HepG2 (cell line): Measurements from ENCODE around the gene SYNGR2. TPM values are rescaled to one million over a fixed set of nuclear protein-coding genes. Genes with fewer than 3 reads are reported as not detected.

Source experiments
- BCL3 ChIP-seq: sonication (generic); formaldehyde crosslinking; IDR thresholded peaks from 2 replicates; pipeline ENCODE4 v1.5.1; 2020; ENCODE audit warnings: mild to moderate bottlenecking, missing genetic modification reagents, moderate library complexity
- BRD4 ChIP-seq: sonication (generic); formaldehyde crosslinking; IDR thresholded peaks from 2 replicates; pipeline ENCODE4 v1.4.0; 2020; ENCODE audit warnings: missing genetic modification reagents
- CHD4 ChIP-seq: fragments of 200-600 bp; sonication (generic); IDR thresholded peaks from 2 replicates; pipeline ENCODE4 v1.7.0; 2017; ENCODE audit warnings: mild to moderate bottlenecking, low read length, borderline replicate concordance
- HIVEP1 ChIP-seq: sonication (generic); formaldehyde crosslinking; IDR thresholded peaks from 2 replicates; pipeline ENCODE4 v1.4.0; 2020; ENCODE audit warnings: mild to moderate bottlenecking, missing genetic modification reagents
- HOXA7 ChIP-seq: sonication (generic); formaldehyde crosslinking; IDR thresholded peaks from 2 replicates; pipeline ENCODE4 v1.8.1; 2022; ENCODE audit warnings: mild to moderate bottlenecking, missing genetic modification reagents, moderate library complexity
- KDM1A ChIP-seq: IDR thresholded peaks from 2 replicates; pipeline ENCODE4 v1.6.1; 2016; ENCODE audit warnings: missing compliant biosample characterization
- MXI1 ChIP-seq: IDR thresholded peaks from 3 replicates; pipeline ENCODE4 v1.6.1; 2012; ENCODE audit warnings: low read depth, low read length, inconsistent platforms, borderline replicate concordance
- NFATC3 ChIP-seq: sonication (generic); formaldehyde crosslinking; IDR thresholded peaks from 2 replicates; pipeline ENCODE4 v1.5.1; 2020; ENCODE audit warnings: mild to moderate bottlenecking, missing genetic modification reagents
- PRDM15 ChIP-seq: sonication (generic); formaldehyde crosslinking; IDR thresholded peaks from 2 replicates; pipeline ENCODE4 v1.4.0; 2020; ENCODE audit warnings: missing genetic modification reagents
- RBFOX2 ChIP-seq: fragments of 200-400 bp; formaldehyde crosslinking; IDR thresholded peaks from 2 replicates; pipeline ENCODE4 v1.6.1; 2017; ENCODE audit warnings: low read depth, mild to moderate bottlenecking, low read length
- SMC3 ChIP-seq: IDR thresholded peaks from 2 replicates; pipeline ENCODE4 v1.6.1; 2011; ENCODE audit warnings: low read length, improper control_type of control experiment
- TAF1 ChIP-seq: sonication (generic); formaldehyde crosslinking; IDR thresholded peaks from 2 replicates; pipeline ENCODE4 v1.4.0; 2020; ENCODE audit warnings: missing genetic modification reagents
- ZFP62 ChIP-seq: sonication (generic); formaldehyde crosslinking; IDR thresholded peaks from 2 replicates; pipeline ENCODE4 v1.4.0; 2020; ENCODE audit warnings: missing genetic modification reagents
- ZNF30 ChIP-seq: sonication (generic); formaldehyde crosslinking; IDR thresholded peaks from 2 replicates; pipeline ENCODE4 v1.5.0; 2020; ENCODE audit warnings: mild to moderate bottlenecking, missing genetic modification reagents
- ZNF337 ChIP-seq: sonication (generic); formaldehyde crosslinking; IDR thresholded peaks from 2 replicates; pipeline ENCODE4 v1.5.1; 2020; ENCODE audit warnings: missing genetic modification reagents, low read depth, mild to moderate bottlenecking, borderline replicate concordance
- ZNF432 ChIP-seq: sonication (generic); formaldehyde crosslinking; IDR thresholded peaks from 2 replicates; pipeline ENCODE4 v1.5.0; 2020; ENCODE audit warnings: missing genetic modification reagents, mild to moderate bottlenecking, borderline replicate concordance
- ZNF550 ChIP-seq: sonication (generic); formaldehyde crosslinking; IDR thresholded peaks from 2 replicates; pipeline ENCODE4 v1.4.0; 2020; ENCODE audit warnings: mild to moderate bottlenecking, missing genetic modification reagents, borderline replicate concordance
- ZNF563 ChIP-seq: sonication (generic); formaldehyde crosslinking; IDR thresholded peaks from 2 replicates; pipeline ENCODE4 v1.8.0; 2022; ENCODE audit warnings: mild to moderate bottlenecking, moderate library complexity, missing genetic modification reagents
- ZNF720 ChIP-seq: sonication (generic); formaldehyde crosslinking; IDR thresholded peaks from 2 replicates; pipeline ENCODE4 v1.4.0; 2020; ENCODE audit warnings: missing genetic modification reagents
- ZNF761 ChIP-seq: sonication (generic); formaldehyde crosslinking; conservative IDR thresholded peaks from 2 replicates; pipeline ENCODE4 v1.4.0; 2020; ENCODE audit warnings: mild to moderate bottlenecking, missing genetic modification reagents
- ZNF773 ChIP-seq: sonication (generic); formaldehyde crosslinking; IDR thresholded peaks from 2 replicates; pipeline ENCODE4 v1.4.0; 2020; ENCODE audit warnings: missing genetic modification reagents, borderline replicate concordance
- ZNF788 ChIP-seq: sonication (generic); formaldehyde crosslinking; IDR thresholded peaks from 2 replicates; pipeline ENCODE4 v1.5.0; 2020; ENCODE audit warnings: mild to moderate bottlenecking, missing genetic modification reagents, borderline replicate concordance
- ZNF83 ChIP-seq: sonication (generic); formaldehyde crosslinking; IDR thresholded peaks from 2 replicates; pipeline ENCODE4 v1.4.0; 2020; ENCODE audit warnings: missing genetic modification reagents, mild to moderate bottlenecking, borderline replicate concordance
- polyA plus RNA-seq, 8 experiments: library from polyadenylated mRNA; depleted of rRNA in 3 of 8; stranded (reverse) in 7 of 8; unstranded in 1 of 8; fragments of >200 nt; fragmentation: Illumina TruSeq in 4 of 8; extraction: Trizol in 4 of 8; gene quantifications; 2 replicates each; pipeline versions ENCODE4 v1.2.1 to v1.2.3, GENCODE V29; 2011 to 2016; ENCODE audit warnings: low read depth in 4 of 8, missing spikeins in 1 of 8, mixed read lengths in 1 of 8; ENCODE audit not compliant: insufficient read depth in 1 of 8
- total RNA-seq, 5 experiments: library from RNA; depleted of rRNA; stranded (reverse); fragments of >200 nt; fragmentation: Illumina TruSeq; extraction: Trizol; gene quantifications; 2 replicates each; pipeline ENCODE4 v1.2.3, GENCODE V29; 2016; ENCODE audit warnings: low read depth in 1 of 5
- TF ChIP-seq, protein P1 (sequence below): sonication (generic); formaldehyde crosslinking; IDR thresholded peaks from 2 replicates; pipeline ENCODE4 v1.4.0; 2020; ENCODE audit warnings: missing genetic modification reagents

SYNGR2 gene
- total and polyA plus RNA-seq, 2 of the 13 experiments (the other 11 are each of a cell fraction or from before 2014, with no cell fraction given), result 46.7 to 170 TPM

GRCh38 chr17:78138204-78139060 lies 29.9 kb upstream of the SYNGR2 start (continued):
- TF ChIP-seq ZNF30, result no peak
- no peak for TF ChIP-seq HOXA7
- no peak for TF ChIP-seq CHD4
- 0 out of 2 replicates have a peak, but pooled peaks have one; percentile 6 for TF ChIP-seq ZNF720
- TF ChIP-seq MXI1, result no peak
- TF ChIP-seq SMC3, result no peak
- no peak for TF ChIP-seq ZNF761
- TF ChIP-seq RBFOX2, result no peak
- TF ChIP-seq, protein P1, sequence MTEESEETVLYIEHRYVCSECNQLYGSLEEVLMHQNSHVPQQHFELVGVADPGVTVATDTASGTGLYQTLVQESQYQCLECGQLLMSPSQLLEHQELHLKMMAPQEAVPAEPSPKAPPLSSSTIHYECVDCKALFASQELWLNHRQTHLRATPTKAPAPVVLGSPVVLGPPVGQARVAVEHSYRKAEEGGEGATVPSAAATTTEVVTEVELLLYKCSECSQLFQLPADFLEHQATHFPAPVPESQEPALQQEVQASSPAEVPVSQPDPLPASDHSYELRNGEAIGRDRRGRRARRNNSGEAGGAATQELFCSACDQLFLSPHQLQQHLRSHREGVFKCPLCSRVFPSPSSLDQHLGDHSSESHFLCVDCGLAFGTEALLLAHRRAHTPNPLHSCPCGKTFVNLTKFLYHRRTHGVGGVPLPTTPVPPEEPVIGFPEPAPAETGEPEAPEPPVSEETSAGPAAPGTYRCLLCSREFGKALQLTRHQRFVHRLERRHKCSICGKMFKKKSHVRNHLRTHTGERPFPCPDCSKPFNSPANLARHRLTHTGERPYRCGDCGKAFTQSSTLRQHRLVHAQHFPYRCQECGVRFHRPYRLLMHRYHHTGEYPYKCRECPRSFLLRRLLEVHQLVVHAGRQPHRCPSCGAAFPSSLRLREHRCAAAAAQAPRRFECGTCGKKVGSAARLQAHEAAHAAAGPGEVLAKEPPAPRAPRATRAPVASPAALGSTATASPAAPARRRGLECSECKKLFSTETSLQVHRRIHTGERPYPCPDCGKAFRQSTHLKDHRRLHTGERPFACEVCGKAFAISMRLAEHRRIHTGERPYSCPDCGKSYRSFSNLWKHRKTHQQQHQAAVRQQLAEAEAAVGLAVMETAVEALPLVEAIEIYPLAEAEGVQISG, result no peak; the same call in 1 of the 2 replicates
- no peak for TF ChIP-seq BCL3
- TF ChIP-seq ZNF83 (CRISPR knock-in tag), result no peak
- TF ChIP-seq PRDM15 (CRISPR knock-in tag), result no peak
- TF ChIP-seq NFATC3 (CRISPR knock-in tag), result no peak
- no peak for TF ChIP-seq HIVEP1
- TF ChIP-seq TAF1, result no peak
- TF ChIP-seq ZNF788, result no peak; the same call in 1 of the 2 replicates
- 0 out of 2 replicates have a peak, but pooled peaks have one; percentile 23 for TF ChIP-seq BRD4 (CRISPR knock-in tag)
- TF ChIP-seq ZNF773, result no peak
- no peak for TF ChIP-seq ZNF337 (CRISPR knock-in tag)
- TF ChIP-seq ZNF550 (CRISPR knock-in tag), result no peak
- no peak for TF ChIP-seq ZNF432 (CRISPR knock-in tag)
- no peak for TF ChIP-seq ZFP62 (CRISPR knock-in tag)
- no peak for TF ChIP-seq KDM1A
- TF ChIP-seq ZNF563 (CRISPR knock-in tag), result no peak
